ENCODE measurements around the gene GNAI1.

DNA sequence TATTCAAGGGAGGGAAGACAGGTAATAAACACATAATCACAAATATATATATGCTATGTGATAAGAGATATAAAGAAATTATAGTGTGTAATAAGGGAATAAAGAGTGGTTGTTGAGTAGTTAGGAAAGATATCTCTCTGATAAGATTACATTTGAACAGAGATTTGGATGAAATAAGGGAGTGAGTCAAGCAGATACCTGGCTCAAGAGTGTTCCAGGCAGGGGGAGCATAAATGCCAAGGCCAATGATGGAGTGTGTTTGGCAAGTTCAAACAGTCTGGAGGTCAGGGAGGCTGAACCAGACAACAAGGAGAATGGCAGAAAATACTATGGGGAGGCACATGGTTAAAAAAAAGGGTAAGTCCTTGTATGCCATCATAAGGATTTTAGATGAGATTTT lies 4.8 kb upstream of the GNAI1 start:
- TF ChIP-seq CTCF (IDR thresholded peaks at IDR 0.05) (no peak), POLR2A (IDR thresholded peaks at IDR 0.05) (no peak)
